Measurements from ENCODE around the gene RUNX2.

DNA sequence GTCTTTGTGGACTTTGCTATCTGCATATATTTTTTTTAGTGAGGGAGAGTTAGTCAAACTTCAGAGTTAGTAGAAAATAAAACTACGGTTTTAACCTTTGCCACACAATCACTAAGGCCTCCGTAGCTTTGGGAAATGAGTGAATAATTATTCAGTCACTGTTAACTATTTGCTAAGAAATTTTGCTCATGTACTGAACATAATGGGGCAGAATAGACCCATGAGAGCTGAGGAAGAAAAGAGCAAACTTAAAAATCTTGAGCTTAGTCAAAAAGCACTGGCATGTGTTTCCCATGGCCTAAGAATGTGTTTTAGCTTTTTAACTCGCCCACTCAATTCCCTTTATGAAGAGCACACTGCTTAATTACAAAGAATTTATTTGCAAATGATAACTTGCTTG is 110.0 kb downstream of the RUNX2 start:
- TF ChIP-seq CTCF (IDR thresholded peaks at IDR 0.05; ENCODE audit: low read depth, low read length): no peak
- no peak for TF ChIP-seq POLR2A (IDR thresholded peaks at IDR 0.05; ENCODE audit: extremely low read depth, insufficient read length)

Measured in NB4 (cell line).